Stimulated activated CD4-positive, alpha-beta T cell treated with anti-CD3 and anti-CD28 coated beads, TNF-alpha, amount 100 ng/mL, for 48 hours (primary cell): ENCODE measurements around the gene NFIX.

Experiments
- DNase-seq, 3 donors: peaks; one replicate each; pipeline ENCODE4 v3.0.0-alpha.2; 2020; ENCODE audit warnings: low read depth in 3 of 3

The NFIX gene

DNA sequence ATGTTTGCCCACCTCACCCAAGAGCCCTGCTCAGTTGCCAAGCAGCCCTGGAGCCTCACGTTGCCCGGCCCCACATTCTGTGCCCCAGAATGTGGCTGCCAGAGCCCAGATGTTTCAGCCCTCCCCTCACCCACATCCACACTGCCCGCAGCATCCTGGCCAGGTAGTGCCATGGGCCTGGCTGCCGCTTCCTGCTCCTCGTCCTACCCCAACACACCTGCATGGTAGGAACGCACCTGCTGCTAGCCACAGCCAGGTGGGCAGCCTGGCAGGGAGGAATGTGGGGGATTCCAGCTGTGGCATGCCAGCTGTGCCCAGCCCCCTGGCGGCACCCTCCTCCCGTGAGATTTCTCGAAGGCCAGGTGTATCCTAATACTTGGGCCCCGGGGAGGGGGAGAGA, 7.5 kb upstream of the NFIX start:
- no peak for DNase-seq

DNA sequence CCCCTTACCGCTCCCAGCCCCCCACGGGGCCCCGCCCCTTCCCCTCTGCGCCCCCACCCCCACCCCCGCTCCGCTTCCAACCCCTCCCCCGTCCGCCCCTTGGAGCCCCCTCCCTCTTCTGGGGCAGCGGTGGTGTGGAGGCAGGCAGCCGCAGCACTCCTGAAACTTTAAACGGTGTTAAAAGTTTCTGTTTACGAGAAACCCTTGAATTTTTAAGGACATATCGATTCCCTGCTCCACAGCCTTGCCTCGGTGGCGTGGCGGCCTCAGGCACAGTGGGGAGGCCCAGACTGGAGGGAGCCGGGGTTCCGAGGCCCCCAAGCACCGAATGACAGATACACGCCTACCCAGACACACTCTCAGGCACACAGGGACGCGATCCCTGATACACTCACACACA, 4.8 kb upstream of the NFIX start:
- DNase-seq, result no peak

DNA sequence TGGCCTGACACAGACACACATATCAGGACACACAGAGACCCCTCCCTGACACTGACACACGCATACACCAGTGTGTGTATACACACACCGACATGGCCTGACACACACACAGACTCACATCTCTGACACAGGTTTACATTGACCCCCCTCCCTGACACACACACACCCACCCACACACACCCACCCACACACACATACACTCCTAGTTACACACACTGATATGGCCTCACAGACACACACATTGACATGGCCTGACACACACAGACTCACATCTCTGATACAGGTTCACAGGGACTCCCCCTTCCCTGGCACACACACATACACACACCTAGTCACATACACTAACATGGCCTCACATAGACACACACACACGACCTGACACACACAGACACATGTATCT, 4.4 kb upstream of the NFIX start:
- DNase-seq, result no peak

DNA sequence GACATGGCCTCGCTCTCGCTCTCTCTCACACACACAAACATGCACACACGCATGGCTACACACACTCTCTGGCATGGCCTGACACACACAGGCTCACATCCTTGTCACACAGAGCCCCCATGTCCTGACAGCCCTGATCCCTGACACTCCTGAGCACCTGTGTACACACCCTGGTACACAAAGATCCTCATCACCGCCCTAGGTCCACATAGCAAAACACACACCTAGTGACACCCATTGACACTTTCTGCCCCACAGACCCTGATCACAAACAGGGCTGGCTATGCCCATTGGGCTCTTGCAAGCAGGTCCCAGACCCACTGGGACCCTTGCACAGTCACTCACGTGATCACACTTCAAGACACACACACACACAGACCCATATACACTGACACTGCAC, 4.0 kb upstream of the NFIX start:
- no peak for DNase-seq

DNA sequence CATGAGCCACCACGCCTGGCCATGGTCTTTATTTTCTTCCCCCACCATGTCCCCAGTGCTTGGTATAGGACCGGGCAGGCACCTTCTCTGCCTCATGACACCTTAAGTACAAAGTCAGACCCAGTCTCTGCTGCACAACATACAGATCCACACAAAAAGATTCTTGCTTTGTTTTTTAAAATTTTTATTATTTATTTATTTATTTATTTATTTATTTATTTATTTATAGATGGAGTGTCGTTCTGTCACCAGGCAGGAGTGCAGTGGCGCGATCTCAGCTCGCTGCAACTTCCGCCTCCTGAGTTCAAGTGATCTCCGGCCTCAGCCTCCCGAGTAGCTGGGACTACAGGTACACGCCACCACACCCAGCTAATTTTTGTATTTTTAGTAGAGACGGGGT, 2.5 kb upstream of the NFIX start:
- DNase-seq, result no peak

DNA sequence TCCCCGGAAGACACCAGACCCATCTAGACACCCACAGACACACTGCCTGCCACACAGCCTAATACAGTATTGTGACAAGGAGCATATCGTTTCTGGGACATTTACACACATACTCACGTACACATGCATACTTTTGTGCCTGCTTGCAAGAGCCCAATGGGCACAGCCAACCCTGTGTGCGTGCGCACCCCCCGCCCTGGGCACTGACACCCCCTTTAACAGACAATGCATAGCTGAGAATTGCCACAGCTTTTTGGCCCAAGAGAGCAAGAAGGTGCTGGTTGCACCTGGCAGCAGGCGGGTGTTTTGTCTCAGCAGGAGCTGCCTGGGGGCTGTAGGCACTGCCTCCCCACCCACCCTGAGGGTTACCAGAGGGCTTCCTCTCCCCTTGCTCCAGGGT, 1.7 kb upstream of the NFIX start:
- DNase-seq, result no peak

DNA sequence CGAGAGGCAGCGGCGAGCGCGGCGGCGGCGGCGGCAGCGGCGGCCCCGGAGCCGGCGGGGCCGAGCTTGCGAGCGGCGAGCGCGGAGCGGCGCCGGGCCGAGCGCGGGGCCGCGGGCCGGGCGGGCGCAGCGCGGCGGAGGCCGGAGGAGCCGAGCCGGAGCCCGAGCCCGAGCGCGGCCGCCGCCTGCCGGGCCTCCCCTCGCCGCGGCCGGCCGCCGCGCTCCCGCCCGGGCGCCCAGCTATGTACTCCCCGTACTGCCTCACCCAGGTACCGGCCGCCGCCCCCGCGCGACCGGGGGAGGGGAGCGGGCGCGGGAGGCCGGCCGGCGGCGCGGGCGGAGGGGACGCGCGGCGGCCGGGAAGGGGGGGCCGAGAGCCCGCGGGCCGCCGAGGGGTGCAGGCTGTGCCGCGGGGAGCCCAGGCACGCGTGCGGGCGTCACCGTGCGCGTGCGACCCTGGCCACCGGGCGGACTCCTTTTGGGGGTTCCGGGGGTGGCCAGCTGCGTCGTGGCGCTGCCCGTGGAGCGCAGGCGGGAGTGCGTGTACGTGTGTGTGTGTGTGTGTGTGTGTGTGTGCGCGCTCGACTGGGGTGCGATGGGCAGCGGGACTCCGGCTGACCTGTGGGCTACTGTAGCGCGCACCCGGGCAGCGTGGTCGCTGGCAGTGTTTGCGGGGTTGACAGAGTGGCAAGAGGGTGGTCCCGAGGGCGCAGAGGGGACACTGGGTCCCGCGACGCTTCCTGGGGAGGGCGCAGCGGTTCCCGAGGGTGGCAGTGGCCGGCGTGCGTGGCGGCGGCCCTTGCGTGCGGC, 526 bp downstream of the NFIX start:
- DNase-seq, result no peak

DNA sequence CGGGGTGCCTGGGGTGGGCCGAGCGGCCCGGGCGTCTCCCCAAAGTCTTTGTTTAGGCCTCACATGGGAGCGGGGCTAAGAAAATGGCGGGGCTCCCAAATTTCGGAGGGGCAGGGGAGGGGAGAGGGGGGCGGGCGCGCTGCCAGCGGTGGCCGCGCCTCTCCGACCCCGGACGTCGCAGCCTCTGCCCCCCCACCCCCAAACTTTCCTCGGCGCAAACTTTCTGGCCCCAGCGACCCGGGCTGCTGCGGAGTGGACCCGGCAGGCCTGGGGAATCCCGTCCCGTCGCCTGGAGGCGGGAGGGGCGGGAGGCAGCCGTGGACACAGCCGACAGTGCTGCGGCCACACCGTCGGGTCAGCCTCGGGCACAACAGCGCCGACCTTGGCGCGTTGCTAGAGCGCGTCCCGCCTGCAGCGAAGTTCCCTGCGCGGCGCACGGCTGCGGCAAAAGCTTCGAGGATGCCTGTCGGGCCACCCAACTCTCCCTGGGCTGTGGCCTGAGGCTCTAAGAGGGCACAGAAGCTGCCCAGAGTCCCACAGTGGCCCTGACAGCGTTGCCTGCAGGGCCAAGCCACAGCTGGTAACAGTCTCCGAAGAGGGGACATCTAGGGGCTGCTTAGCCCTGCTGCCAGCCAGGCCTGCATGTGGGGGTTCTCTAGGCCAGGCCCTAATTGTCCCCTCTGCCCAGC, 1.3 kb downstream of the NFIX start:
- no peak for DNase-seq

DNA sequence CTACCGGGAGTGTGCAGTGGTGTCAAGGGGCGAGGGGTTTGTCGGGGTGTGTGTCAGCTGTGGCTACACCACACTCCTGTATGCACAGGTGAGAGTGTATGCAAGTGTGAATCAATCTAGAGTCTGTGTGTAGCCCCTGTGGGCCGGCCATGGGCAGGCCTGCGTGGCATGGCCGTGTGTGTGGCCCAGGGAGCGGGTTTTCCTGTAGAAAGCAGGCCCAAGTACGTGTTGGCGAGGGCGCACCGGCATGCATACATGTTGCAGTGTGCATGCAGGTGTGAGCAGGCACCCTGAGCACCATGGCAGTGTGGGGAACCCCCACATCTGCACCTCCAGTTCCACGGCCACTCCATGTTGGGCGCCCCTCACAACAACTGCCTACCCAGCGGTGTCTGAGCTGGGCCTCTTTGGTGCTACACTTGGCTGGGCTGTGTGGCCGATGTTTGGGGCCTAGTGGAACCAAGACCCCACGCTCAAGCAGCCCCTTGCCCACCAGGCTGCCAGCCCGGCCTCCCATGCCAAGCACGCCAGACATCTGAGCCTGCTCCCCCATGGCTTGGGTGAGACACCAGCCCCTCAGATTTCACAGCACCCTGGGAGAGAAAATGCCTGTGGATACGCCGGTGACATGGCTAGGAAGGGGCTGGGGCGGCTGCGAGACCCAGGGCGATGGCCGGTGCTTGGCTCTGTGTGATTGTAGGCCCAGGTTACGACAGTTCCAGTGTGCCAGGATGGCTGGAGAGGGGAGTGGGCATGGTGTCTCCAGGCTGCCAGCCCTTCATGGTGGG, 2.1 kb downstream of the NFIX start:
- DNase-seq, result no peak

DNA sequence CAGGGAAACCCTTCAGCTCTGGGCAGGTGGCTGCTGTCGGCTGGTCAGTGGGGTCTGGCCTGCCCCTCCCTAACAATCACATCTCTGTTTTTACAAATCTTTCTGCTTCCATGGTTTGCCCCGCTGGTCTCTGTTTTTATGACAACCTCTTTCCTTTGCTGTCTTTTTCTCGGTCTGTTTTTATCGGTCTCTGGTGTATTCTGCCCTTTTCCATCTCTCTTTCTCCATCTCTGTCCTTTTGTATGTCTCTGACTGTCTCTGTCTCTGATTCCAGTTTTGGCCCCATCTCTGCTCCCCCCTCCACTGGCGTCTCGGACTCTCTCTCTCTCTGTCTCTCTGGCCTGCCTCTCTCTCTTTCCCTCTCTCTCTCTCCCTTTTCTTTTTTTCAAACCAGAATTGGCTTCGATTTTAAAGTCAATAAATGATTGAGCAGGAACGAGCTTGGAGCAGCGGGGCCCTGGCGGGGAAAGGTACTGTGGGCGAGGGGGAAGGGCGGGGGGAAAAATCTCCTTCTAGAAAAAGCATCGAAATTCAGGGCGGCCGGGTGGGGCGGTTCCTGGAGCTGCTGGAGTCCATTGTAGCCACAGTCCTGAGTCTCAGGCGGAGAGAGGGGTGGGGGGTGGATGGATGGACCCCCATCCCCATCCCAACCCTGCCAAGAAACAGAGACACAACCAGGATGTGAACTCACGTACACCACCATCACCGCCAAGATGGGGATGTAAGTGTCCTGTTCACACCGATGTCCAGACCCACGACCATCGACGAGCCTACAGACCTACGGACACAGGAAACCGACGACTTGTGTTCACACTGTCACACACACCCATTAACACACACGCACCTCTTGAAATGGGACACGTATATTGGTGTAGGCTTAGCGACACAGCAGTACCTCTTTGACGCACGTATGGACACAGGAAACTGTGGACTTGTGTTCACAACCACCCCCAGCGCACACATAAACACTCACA, 3.0 kb downstream of the NFIX start:
- no peak for DNase-seq

DNA sequence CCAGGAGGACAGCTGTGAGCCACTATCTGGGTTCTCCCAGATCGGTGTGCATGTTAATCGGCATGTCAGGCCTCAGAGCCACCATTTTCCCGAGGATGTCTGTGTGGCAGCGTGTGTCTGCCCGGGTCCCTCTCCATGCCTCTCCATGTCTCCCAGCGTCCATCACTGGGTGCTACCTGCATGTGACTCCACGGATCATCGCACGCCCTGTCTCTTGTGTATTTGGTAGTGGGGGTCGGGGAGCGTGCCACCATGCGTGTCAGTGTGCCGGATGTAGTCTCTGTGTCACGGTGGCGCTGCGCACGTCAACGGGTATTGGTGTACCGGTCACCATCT, 5.9 kb downstream of the NFIX start:
- DNase-seq, result no peak

DNA sequence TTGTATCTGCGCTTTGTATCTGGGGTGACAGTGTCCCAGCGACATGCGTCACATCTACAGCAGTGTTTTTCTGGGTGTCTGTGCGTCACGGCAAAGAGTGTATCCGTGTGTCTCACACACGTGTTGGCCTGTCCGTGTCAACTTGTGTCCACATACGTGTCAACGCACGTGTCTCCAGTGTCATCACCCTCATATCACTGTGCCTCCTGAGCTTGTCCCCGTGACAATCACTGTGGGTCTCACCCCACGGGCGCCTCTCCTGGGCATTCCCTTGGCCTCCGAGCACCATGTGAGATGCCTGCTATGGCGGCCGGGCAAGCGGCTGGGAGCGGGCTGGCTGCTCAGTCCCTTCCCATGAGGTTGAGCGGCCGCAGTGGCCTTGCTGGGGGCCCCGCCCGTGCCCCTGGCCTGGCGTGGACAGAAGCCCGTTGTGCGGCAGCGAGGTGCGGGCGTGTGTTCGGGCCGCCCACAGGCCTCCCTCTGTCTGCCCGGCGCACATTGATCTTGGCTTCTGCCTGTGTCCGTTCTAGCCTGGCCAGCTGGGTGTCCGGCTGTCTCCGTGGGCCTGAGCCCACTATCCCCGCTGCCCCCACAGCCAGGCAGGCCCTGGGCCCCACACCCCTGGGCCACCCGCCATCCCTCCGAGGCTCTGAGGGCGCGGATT, 6.4 kb downstream of the NFIX start:
- no peak for DNase-seq

DNA sequence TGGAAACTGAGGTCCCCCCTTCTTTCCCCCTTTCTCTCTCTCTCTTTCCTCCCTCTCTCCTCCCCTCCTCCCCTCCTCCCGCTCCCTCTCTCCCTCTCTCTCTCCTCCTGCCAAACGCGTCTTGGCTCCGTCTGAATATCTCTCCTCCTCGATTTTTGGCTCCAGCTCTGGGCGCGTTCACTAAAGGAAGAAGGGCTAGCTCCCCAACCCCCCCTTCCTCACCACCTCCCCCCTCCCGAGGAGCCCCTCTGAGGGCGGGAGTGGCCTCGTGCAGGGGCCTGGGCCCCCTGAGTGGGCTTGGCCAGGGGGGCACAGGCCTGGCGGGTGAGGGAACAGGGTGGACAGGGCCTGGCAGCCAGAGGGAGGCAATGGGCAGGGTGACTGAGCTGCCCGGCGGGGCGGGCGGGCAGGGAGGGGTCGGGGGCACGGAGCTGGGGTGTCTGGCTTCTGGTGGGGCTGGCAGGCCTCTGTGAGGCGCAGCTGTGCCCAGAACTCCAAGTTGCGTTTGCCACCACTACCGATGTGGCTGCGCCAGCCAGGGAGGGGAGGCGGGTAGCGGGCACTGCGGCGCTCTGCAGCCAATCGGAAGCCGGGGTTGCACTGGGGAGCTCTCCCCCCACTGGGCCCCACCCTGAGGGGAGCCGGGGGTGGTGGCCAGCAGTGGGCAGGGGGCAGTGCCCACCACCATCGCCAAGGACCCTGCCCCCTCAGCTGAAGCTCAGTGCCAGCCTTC, 7.1 kb downstream of the NFIX start:
- no peak for DNase-seq

DNA sequence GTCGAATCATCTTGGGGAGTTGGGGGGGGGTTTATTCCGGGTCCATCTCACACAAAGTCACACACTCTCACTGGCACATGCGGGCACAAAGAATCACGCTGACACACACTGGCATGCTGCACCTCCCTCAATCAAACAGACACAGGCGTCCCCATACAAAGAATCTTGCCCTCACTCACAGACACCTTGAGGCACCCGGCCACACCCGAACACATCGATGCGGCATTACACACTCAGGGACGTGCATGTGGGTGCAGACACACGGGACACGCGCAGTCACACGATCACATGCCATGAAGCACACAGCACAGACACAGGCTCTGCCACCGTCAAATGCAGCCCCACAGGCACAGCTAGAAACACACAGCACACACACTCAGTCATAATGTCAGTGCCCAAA, 7.8 kb downstream of the NFIX start:
- DNase-seq, result no peak

DNA sequence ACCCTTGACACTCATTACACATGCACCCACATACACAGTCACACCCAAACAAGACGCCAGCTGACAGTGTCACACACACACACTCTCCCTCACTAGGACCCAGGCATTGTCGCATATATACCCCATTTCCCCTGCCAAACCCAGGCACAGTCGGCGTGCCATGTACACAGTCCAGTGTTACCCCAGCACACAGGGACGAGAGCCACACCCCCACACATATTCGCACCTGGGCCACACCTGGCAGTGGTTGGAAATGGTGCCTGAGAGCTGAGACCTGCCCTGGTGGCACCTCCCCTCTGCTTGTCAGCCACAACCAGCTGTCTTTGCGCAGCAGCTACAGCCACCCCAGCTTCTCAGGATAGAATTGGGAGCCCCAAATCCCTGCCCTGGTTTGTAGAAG, 9.0 kb downstream of the NFIX start:
- DNase-seq, result no peak

DNA sequence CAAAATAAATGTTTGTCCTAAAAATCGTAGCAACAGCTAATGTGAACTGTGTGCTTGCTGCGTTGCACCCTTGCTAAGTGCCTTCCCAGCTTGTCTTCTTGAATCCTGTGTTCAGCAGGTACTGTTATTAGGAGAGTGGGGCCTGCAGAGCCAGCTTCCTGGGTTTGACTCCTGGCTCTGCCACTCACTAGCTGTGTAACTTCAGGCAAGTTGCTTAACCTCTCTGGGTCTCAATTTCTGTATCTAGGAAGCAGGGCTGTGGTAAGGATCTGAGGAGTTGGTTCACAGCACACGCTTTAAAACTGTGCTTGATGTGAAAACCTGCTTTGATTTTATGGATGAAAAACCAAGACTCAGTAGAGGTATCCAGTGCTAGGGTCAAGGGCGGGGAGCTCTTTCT, 10.0 kb downstream of the NFIX start:
- no peak for DNase-seq

DNA sequence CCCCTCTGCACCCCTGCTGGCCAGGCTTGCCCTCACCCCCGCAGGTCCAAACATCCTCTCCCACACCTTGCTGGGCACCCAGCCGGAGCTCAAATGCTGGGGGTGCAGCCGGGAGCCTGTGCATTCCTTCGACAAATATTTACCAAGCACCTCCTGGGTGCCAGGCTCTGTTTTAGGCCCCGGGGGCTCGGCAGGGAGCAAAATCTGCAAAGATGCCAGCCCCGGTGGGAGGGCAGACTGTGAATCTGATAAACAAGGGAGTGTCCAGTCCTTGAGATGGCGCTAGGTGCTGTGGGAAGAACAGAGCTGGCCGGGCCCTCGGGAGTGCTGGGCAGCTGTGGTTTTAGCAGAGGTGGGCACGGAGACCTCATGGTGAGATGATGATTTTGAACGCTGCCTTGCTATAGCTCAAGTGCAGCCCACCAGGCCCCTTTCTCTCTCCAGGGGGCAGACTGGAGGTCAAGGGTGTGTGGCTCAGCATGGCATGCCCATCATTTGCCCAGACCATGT, 10.6 kb downstream of the NFIX start:
- DNase-seq, result no peak

DNA sequence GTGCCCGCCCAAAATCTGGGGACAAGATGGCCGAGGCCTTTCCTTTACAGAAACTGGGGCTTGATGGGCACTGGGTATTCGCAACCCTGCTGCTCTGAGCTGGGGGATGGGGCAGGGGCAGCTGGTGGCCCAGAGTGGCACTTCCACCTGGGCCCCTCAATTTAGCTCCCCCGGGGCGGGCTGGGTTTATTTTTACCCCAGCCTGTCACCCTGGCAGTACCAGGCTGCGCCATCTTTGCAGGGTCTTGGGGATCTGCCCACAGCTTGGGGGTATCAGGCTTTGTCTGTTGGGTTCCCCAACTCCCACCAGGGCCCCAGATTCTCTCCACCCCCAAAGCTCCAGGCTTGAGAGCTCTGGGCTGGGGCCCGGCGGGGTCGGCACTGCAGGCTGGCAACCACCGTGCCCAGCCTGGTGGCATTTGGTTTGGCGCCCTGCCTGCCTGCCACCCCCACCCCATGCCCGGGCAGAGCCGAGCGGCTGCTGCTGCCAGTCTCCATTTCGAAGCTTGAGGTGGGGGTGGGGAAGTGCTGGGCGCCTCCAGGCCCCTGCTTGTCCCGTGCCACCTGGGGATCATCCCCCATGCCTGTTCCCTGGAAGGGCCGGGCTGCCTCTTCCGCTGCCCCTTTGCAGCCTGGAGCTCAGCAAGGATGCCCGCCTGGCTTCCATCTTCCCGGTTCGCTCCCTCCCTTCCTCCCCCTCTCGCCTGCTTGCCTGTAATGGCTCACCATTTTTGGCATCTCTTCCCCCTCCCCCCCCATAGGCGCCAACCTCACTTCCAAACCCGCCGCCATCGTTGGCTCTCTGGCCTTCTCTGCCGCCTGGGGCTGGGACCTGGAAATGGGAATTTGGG, 11.4 kb downstream of the NFIX start:
- DNase-seq, result no peak

DNA sequence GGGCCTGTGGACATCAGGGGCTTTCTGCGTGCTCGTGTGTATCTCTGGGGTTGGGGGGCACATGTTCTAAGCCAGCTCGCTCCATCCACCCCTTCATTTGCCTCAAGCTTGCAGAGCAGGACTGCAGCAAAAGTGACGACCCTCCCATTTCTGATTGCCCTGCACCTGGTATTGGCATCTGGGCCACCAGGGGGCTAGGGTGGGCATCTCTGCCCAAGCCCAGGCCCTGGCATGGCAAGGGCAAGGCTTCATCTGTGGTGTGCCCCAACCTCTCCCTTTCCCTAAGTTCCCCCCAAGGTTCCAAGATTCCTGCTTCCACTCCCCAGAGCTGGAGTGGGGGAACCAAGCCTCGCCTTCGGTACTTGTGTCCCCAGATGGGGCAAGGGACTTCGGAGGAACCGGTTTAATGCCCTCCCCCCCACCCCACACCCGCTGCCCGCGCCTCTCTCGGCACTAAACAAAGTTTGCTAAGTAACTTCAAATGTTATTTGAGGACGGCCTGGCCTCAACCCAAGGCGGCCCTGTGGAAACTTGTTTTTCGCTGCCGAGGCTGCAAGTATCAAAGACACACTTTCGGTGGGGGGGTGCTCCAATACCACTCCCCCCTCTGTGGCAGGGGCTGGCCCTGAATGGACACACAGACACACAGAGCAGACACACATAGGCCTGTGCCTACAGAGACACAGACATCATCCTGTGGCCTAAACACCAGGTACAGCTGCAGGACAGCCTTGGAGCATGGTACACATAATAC, 12.2 kb downstream of the NFIX start:
- DNase-seq, result no peak
